ENCODE measurements around the gene TEX30. TPM values are rescaled to one million over a fixed set of nuclear protein-coding genes. Genes with fewer than 3 reads are reported as not detected.

Gene TEX30
- total RNA-seq, 6 experiments from 2014 or later = 9.4 to 21.4 (median 14.7) TPM

- intact Hi-C loops (cut with DNase I) = no loop called here
- WGBS (ENCODE audit: insufficient coverage, low coverage, low lambda C conversion rate, missing lambda C conversion rate) = 90% methylated on average over 1 of the region's 1 CpG
- Histone ChIP-seq H3K9me3 (no peaks in the 10 kb centered on the region), H3K4me3 (no peak overlapping the region), H3K4me1 (no peaks in the 10 kb centered on the region), H3K27ac (no peak overlapping the region), H3K36me3 (no peaks in the 10 kb centered on the region), H3K27me3 (no peaks in the 10 kb centered on the region)
- TF ChIP-seq CTCF (IDR thresholded peaks at IDR 0.05) (no peak), POLR2A (IDR thresholded peaks at IDR 0.05) (no peak)
- ATAC-seq (no peak), DNase-seq (no peak)
Observed at GRCh38 chr13:102761071-102761470, 12.5 kb downstream of the TEX30 start.

GRCh38 chr13:102758842-102759241 is 14.7 kb downstream of the TEX30 start:
- 95% methylated on average over 2 of the region's 2 CpGs for WGBS (ENCODE audit: insufficient coverage, low coverage, low lambda C conversion rate, missing lambda C conversion rate)
- DNase-seq (no peak), ATAC-seq (no peak)
- Histone ChIP-seq H3K4me3 (no peak overlapping the region), H3K27me3 (no peaks in the 10 kb centered on the region), H3K27ac (no peak overlapping the region), H3K36me3 (no peaks in the 10 kb centered on the region), H3K4me1 (no peaks in the 10 kb centered on the region), H3K9me3 (no peaks in the 10 kb centered on the region)
- intact Hi-C loops (cut with DNase I) = no loop called here
- TF ChIP-seq POLR2A (IDR thresholded peaks at IDR 0.05) = no peak
- TF ChIP-seq CTCF (IDR thresholded peaks at IDR 0.05) = no peak

DNA sequence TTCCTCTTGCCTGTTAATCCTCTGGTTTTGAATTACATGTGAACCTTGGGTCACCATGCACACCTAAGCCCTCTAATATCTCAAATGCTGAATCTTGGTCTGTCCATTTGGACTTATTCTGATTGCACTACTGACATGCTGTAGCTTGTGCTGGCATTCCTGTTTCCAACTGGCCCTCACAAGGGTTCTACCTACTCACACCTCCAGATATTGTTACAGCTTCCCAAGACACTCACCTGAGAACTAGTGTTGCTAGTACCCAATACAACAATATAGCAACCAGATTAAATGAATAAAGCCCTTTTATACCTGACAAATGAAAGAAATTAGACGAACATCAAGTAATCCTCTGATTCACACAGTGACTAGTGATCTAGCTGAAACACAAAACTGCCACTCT is 16.6 kb downstream of the TEX30 start:
- Histone ChIP-seq H3K4me3 (no peak overlapping the region), H3K36me3 (no peaks in the 10 kb centered on the region), H3K27ac (no peak overlapping the region), H3K4me1 (no peaks in the 10 kb centered on the region), H3K27me3 (no peaks in the 10 kb centered on the region), H3K9me3 (no peaks in the 10 kb centered on the region)
- DNase-seq (no peak), ATAC-seq (no peak)
- WGBS (ENCODE audit: insufficient coverage, low coverage, low lambda C conversion rate, missing lambda C conversion rate) = 60% methylated on average over 1 of the region's 1 CpG
- intact Hi-C loops (cut with DNase I) = no loop called here
- TF ChIP-seq POLR2A (IDR thresholded peaks at IDR 0.05) (no peak), CTCF (IDR thresholded peaks at IDR 0.05) (no peak)

GRCh38 chr13:102751886-102752285 is 21.7 kb downstream of the TEX30 start:
- H3K27ac ChIP-seq = no peak overlapping the region
- intact Hi-C loops (cut with DNase I) = no loop called here
- H3K4me1 ChIP-seq = no peaks in the 10 kb centered on the region
- no peaks in the 10 kb centered on the region for H3K9me3 ChIP-seq
- DNase-seq (no peak), ATAC-seq (no peak)
- WGBS (ENCODE audit: insufficient coverage, low coverage, low lambda C conversion rate, missing lambda C conversion rate) = 80% methylated on average over 1 of the region's 3 CpGs
- no peaks in the 10 kb centered on the region for H3K36me3 ChIP-seq
- no peaks in the 10 kb centered on the region for H3K27me3 ChIP-seq
- no peak overlapping the region for H3K4me3 ChIP-seq
- no peak for TF ChIP-seq CTCF (IDR thresholded peaks at IDR 0.05)

- intact Hi-C loops (cut with DNase I) = no loop called here
- H3K4me3 ChIP-seq = no peak overlapping the region
- H3K27ac ChIP-seq = no peak overlapping the region
- DNase-seq (no peak), ATAC-seq (no peak)
- no peaks in the 10 kb centered on the region for H3K36me3 ChIP-seq
- no peaks in the 10 kb centered on the region for H3K4me1 ChIP-seq
- no peaks in the 10 kb centered on the region for H3K27me3 ChIP-seq
- TF ChIP-seq CTCF (IDR thresholded peaks at IDR 0.05) (no peak), POLR2A (IDR thresholded peaks at IDR 0.05) (no peak)
- H3K9me3 ChIP-seq = peaks cover 0 to 8% (median 0%) of the 10 kb centered on the region in 4 donors
Observed at GRCh38 chr13:102742506-102742905, 31.1 kb downstream of the TEX30 start.

Data from right lobe of liver (tissue), 6 donors.